Stimulated activated CD4-positive, alpha-beta T cell treated with anti-CD3 and anti-CD28 coated beads, TNF-alpha, amount 100 ng/mL, for 4 hours (primary cell): ENCODE data around the gene P3H2.

ENCODE experiments used
- DNase-seq, 3 experiments: peaks; one replicate each; pipeline ENCODE4 v3.0.0-alpha.2; 2020; ENCODE audit warnings: low read depth in 3 of 3

Gene P3H2

DNA sequence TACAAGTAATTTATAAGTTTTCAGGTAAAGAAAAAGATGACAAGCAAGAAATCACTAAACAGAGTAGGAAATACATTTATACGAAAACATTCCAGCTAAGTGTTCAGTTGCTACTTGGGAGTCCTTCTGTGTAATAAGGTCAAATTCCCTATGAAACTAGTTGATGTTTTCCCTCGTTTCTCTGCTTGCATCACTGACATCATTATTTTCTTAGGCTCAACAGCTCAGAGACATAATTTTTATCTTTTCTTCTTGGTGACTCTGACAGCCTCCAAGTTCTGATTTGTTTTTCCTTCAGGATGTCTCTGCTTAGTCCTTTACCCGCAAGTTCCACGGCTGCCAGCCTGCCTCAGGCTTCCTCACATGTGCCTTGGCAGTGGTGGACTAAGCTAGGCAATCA is 173.6 kb downstream of the P3H2 start:
- DNase-seq: no peak

DNA sequence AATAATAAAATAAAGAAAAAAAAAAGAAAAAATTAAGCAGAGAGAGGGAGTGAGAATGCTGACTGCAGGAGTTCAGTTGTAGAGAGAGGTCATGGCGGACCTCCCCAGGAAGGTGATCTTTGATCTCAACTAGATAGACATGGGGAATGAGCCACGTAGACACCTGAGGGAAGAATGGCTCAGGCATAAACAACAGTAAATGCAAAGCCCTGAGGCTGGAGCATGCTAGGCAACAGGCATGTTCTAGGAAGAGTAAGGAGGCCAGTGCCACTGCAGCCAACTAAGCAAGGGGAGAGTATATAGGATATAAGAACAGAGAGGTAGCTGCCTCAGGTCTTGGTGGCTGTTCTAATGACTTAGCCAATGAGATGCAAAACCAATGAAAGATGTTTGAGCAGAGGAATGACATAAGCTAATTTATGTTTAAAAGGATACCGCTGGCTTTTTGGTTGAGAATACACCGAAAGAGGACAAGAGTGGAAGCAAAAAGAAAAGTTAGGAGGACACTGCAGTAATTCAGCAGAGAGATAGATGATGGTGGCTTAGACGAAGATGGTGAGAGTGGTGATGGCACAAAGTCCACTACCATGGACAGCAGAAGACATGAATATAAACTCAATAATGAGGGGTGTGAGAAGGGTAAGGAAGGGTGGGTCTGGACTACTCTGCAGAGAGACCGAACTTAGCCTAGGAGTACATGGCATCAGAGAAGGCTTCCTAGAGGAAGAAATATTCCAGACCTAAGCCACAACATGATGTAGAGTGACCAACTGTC is 174.6 kb downstream of the P3H2 start:
- DNase-seq: no peak

DNA sequence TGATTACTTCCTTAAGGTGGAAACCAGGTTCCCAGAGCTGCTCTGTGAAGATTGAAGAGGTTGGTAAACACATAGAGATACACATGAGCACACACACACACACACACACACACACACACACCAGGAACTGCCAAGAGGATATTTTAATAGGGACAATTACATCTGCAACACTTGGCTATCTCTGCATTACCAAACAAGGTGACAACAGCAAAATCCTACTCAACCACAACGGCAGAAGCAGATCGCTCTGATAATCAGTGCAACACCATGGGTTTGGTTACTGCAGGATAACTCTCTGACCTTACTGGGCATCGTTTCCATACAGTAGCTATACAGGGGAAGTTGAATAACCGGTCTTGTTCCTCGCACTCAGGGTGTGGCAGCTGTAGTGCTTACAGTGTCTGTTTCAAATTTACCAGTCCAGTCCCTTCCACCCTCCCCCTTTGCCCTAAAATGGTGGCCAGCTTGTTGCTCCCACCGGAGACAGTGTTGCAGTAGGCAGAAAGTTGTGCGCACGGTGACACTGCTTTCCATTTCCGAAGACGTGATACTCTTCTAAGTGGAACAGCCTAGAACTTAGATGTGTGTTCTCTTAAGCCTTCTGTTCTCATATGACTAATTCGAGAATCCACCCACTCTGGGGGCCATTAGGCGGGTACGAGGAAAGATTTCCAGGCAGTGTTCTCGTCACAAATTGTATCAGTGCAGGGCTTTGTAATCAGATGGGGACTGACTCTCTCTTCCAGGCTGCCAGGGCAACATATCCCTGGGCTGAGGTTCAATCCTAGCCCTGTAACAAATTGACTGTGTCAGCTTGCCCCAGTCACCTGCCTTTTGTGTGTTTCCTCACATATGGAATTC is 176.2 kb downstream of the P3H2 start:
- no peak for DNase-seq

DNA sequence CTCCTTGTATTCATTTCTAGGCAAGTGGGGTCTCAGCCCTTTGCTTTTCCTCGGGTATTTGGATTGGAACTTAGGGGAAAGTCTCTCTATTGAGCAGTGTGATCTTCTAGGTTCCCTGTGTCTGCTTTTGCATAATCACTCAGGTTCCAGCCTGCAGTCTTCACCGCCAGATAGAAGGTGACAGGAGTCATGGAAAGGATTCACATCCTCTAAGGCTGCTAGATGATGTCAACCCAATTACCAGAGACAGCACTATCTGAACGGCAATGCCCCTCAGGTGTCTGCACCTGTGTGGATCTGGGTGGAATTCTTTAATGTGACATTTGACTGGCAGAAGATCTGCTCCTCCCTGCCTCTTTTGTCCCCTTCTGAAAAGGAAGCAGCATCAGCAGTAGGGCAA is 177.7 kb downstream of the P3H2 start:
- DNase-seq: no peak

DNA sequence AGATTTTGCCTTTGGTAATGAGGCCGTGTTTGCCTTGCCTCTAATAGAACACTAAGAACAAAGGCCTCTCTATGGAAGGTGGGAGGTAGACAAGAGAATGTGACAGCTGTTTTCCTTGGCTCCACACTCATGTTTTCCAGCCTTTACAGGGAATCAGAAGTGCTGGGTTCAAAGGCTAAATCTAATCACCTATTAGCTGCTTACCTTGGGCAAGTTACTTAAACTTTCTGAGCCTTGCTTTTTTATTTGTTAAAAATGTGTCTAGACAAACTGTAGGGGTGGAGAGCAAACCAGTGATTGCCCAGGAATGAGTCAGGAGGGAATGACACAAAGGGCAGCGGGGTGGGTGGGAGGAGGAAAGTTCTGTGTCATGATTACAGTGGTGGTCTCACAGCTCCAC is 179.0 kb downstream of the P3H2 start:
- DNase-seq: no peak

DNA sequence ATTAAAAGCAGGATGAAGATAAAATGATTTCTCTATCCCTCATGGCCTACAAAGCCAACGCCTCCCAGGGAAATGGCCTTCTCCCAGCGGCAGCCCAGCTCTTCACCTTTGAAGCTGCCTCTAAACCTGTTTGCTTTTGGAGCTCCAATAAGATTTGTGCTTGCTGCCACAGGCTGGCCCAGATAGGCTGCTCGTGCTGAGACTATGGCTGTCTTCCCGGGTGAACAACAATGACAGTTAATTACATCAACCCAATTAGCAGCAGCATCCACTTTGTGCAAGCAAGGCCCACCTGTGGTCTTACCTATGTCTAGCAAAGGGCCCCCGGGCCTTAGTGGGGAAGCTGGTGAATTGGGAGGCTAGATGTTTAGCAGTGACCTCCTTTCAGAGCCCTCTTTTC is 179.6 kb downstream of the P3H2 start:
- DNase-seq: no peak

DNA sequence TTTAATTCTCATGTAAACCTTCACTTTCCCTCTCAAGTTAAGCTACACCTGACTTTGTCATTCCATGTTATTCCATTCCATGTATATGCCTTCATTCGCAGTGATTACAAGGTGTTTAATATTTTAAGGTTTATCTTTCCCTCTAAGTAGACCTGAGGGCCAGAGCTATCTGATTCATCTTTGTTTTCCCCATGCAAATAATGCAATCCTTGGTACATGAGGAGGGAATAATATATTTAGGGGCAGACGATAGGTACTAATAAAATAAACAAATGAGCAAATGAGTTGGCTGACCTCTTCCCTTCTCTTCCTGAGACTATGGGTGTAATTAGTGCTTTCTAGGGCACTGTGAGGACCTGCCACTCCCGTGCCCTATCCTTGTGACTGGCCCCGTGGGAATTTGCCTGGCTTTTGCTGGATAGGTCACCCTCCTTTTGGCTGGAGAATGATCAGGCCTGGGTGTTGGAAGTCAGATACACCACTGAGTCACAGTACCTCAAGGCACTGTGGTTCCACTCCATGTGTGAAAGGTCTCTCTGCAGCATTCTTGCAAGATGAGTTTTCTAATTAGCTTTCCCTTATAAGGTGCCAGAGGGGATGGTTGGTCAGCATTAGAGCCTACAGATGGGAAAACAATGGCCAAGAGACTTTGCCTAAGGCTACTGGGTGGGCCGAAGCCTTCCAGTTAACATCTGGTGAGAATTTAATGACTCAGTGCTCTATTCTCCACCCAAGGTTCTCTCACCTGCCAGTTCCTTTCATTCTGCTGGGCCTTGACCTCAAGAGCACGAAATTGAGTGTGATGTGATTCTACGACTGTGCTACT is 183.2 kb downstream of the P3H2 start:
- DNase-seq: no peak

DNA sequence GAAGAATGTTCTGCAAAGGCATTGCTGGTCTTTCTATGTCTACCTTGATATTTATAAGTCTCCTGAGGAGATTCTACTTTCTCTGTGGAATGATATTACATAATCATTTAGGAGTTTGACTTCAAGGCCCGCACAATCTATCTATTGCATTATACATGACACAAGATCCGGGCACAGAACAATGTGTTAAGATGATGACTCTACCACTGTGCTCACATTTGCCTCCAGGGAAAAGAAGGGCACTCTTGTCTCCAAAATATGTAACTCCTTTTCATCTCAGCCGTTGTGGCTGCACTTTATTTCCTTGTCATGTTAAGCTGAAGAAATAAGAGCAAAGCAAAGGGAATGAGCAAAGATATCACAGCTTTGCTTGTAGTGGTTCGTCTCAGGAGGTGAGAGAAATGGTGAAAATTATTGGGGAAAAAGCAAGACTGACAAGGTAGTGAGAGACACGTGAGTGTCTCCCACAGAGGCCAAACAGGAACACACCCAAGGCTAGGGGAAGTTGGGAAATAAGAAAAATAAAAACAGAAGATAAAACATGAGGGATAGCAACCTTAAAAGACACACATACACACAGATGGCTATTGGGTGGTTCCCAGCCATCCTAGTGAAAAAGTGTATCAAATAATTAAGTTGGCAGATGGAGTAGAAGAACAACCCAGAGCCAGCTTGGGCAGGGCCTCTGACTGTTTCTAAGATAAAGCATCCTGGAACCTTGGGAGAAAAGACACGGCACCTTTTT is 184.3 kb downstream of the P3H2 start:
- DNase-seq: no peak

DNA sequence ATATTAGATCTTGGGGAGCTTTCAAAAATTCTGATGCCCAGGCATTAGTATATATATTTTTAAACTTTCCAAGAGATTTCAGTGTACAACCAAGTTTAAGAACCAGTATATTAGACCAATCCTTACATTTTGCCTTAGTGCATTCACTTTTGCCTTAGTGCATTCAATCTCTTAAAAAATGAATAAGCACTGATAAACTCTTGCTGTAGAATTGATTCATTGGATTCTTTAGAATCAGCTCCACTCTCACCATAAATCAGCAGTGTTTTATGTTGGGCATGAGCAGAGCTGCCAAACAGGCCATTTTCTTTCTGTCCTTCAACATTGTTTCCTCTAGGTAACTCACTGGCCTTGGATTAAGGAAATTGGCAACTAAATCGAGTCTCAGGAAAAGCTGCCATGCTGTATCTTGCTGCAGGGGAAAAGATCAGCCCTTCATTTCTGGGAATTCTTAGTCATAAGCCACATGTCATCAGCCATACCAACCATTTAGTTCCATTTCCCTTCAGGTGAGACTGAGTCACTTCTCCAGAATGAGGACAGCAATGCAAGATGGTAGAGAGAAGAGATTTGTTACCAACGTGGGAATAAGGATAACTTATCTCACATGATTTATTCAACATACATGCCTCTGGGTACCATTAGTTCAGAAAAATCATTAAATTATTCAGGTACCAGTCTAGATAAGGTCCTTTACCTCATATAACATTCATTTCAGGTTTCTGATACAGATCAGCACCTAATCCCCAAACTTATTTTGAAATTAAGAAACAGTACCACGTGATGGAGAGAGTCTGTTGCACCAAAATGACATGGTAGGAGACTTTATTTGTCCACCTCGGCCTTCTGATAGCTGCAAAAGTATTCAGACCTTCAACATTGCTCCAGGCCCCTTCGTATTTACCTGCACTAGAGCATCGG is 192.5 kb downstream of the P3H2 start:
- DNase-seq: no peak

DNA sequence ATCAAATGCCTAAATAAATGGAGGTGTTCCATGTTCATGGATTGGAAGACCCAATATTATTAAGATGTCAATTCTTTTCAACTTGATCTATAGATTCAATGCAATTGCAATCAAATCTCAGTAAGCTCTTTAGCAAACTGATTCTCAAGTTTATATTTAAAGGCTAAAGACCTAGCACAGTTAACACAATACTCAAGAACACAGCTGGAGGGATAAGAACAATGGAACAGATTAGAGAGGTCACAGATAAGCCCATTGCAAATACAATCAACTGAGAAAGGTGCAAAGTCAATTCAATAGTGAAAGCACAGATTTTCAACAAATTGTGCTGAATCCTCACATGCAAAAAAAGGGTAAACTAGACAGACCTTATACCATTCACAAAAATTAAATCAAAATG is 198.9 kb downstream of the P3H2 start:
- no peak for DNase-seq

DNA sequence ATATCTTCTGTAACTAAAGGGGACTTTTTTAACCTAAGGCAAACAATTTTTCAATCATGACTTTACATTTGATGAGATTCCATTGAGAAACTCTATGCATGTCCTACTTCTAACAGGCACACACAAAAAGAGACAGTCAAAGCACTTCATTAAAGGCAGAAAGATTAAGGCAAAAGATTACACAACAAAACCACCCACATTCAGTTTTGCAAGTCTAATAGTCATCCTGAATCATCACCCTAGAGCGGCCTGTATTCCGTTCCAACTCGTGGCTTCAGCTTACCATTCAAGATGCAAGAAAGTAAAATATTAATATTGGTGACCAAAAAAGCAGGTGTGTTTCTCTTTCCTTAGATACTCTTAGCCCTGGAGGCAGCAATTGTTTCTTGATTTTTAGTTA is 205.9 kb downstream of the P3H2 start:
- no peak for DNase-seq

DNA sequence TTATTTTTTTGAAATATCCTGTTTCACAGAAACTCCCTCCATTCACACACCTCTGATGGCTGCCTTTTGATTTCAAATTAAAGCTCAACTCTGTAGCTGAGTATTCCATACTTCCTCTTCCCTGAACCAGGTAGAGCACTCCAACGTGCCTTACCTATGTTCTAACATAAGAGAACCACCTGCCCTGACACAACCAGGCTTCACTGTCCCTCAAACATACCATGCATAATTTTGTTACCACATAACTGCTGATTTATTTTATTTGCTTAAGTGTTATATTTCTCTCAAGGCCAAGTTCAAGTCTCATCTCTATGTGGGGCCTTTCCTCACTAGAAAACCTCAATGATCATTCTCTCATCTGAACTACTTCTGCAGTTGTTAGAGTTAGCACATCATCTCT is 209.7 kb downstream of the P3H2 start:
- no peak for DNase-seq

DNA sequence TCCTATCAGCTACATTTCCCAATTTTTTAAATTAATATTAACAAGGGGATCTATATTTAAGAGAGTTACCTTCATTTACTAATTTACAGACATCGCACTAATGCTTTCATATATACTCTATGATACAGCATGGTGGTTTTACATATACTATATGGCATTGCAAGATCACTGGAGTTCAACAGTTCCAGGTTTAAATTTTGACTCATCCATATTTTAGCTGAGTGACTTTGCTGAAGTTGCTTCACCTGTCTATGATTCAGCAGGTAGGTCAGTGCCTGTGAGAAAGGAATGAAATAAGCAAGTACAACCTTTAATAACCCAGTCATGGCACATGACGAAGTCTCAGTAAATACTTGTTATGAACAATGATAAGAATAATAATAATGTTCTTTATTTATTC is 211.1 kb downstream of the P3H2 start:
- DNase-seq: no peak

DNA sequence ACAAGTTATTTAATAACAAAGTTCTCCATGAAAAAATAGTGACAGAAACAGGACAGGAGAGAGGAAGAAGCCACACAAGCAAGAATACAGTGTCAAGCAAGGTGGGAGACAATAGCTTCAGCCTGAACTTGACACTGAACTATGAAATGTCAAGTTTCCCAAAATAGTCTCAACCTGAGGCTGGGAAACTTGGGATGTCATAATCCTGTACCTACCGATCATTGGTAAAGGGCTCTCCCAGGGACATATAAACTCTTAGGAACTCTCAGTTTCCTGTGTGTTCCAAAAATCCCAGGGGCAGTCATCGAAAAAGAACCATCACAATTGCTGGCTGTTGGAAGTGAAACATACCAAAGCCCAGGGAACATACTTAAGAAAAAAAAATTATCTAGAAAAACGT is 211.6 kb downstream of the P3H2 start:
- DNase-seq: no peak

DNA sequence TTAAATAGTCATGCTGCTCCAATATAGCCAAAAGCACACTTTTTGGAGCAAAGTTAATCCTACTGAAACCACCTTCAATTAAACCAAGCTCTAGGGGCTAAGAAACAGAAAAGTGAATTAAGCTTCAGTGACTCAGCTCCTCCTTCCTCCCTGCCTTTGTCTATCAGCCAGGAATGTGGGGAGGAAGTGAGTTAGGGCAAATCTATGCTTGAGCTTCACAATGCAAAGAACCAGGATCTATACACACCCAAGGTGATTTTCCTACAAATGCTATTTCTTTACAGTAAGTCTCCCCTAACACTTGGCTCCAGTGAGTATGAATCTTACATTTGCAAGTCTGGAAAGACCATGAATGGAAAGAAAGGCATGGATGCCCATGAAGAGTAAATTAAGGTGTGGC is 212.1 kb downstream of the P3H2 start:
- no peak for DNase-seq

DNA sequence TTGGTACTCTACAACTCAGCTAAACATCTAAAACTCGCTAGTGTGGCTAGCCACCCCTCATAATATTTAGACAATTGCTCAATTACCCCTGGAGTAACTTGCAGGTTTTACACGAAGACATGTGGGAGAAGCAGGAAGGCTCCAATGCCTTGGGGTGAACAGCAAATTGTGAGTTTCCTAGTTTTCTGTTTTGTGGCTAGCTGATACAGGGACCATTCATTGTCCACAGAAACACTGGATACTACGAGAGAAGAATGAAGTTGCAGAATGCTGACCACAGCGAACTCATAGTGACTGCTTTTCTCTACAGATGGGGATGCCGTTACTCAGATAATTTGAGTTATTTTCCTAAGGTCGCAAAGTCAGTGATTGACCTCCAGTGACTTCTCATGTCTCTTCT is 212.9 kb downstream of the P3H2 start:
- no peak for DNase-seq
